ENCODE results near the gene ZGLP1. TPM values are rescaled to one million over a fixed set of nuclear protein-coding genes. Genes with fewer than 3 reads are reported as not detected.
"Not testable (repeated sequence)": the region's sequence is repeated elsewhere in the genome, so short reads cannot be mapped to it uniquely, and the experiment has no call there.

ZGLP1 gene
- total and polyA plus RNA-seq, 2 of the 13 experiments (the other 11 are each of a cell fraction or from before 2014, with no cell fraction given): 2.4 to 3.0 TPM

DNA sequence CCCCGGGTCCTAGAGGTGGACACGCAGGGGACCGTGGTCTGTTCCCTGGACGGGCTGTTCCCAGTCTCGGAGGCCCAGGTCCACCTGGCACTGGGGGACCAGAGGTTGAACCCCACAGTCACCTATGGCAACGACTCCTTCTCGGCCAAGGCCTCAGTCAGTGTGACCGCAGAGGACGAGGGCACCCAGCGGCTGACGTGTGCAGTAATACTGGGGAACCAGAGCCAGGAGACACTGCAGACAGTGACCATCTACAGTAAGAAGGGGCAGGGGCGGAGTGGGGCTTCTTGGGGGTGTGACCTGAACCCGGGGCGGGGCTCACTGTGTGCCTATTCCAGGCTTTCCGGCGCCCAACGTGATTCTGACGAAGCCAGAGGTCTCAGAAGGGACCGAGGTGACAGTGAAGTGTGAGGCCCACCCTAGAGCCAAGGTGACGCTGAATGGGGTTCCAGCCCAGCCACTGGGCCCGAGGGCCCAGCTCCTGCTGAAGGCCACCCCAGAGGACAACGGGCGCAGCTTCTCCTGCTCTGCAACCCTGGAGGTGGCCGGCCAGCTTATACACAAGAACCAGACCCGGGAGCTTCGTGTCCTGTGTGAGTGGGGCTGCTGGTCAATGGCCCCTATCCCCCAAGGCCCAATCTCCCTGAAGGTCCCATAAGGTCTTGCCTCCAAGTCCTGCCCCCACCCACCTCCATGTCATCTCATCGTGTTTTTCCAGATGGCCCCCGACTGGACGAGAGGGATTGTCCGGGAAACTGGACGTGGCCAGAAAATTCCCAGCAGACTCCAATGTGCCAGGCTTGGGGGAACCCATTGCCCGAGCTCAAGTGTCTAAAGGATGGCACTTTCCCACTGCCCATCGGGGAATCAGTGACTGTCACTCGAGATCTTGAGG, 25.3 kb downstream of the ZGLP1 start (continued):
- TF ChIP-seq, protein P1, sequence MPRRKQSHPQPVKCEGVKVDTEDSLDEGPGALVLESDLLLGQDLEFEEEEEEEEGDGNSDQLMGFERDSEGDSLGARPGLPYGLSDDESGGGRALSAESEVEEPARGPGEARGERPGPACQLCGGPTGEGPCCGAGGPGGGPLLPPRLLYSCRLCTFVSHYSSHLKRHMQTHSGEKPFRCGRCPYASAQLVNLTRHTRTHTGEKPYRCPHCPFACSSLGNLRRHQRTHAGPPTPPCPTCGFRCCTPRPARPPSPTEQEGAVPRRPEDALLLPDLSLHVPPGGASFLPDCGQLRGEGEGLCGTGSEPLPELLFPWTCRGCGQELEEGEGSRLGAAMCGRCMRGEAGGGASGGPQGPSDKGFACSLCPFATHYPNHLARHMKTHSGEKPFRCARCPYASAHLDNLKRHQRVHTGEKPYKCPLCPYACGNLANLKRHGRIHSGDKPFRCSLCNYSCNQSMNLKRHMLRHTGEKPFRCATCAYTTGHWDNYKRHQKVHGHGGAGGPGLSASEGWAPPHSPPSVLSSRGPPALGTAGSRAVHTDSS (CRISPR knock-in tag; conservative IDR thresholded peaks at IDR 0.05): no peak
- TF ChIP-seq POLR2A (IDR thresholded peaks at IDR 0.05; ENCODE audit: insufficient read depth in 1 of 2, low read depth in 2 of 2, low read length in 2 of 2) (0 out of 4 replicates have a peak, but pooled peaks of 1 of the 2 experiments have one; percentile 16), ZNF207 (IDR thresholded peaks at IDR 0.05; ENCODE audit: borderline replicate concordance) (no peak), SAFB2 (CRISPR knock-in tag; IDR thresholded peaks at IDR 0.05; ENCODE audit: borderline replicate concordance, low read depth) (no peak)
- TF ChIP-seq, protein P2, sequence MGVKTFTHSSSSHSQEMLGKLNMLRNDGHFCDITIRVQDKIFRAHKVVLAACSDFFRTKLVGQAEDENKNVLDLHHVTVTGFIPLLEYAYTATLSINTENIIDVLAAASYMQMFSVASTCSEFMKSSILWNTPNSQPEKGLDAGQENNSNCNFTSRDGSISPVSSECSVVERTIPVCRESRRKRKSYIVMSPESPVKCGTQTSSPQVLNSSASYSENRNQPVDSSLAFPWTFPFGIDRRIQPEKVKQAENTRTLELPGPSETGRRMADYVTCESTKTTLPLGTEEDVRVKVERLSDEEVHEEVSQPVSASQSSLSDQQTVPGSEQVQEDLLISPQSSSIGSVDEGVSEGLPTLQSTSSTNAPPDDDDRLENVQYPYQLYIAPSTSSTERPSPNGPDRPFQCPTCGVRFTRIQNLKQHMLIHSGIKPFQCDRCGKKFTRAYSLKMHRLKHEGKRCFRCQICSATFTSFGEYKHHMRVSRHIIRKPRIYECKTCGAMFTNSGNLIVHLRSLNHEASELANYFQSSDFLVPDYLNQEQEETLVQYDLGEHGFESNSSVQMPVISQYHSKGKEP (CRISPR knock-in tag; IDR thresholded peaks at IDR 0.05): no peak

DNA sequence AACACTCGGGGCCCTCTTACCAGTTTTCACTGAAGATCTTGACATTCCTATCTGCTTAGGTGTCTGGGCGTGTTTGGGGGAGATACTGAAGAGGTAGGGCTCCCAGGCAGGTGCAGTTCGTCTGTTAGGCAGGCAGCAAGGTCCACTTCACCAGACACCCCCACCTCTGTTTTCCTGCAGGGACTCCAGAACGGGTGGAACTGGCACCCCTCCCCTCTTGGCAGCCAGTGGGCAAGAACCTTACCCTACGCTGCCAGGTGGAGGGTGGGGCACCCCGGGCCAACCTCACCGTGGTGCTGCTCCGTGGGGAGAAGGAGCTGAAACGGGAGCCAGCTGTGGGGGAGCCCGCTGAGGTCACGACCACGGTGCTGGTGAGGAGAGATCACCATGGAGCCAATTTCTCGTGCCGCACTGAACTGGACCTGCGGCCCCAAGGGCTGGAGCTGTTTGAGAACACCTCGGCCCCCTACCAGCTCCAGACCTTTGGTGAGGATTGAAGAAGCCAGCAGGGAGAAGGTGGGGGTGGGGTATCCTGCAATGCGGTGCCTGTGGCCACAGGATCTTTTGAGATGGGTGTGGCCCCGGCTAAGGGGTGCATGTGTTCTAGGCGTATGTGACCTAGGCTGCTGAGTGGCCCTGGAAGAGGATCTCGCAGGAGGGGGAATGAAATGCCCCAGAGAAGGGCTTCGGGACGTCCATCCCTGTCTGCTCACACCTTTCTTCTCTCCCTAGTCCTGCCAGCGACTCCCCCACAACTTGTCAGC, 26.1 kb downstream of the ZGLP1 start:
- no peak overlapping the region for H3K4me3 ChIP-seq (replicated peaks in 1 of 3; ENCODE audit: insufficient read depth in 1 of 3, low read depth in 2 of 3, low read length in 3 of 3)
- H3K9me3 ChIP-seq (ENCODE audit: low read length): no peaks in the 10 kb centered on the region
- intact Hi-C loops (cut with micrococcal nuclease; ENCODE audit: unreplicated experiment): no loop called here
- ChIA-PET POLR2A (interaction anchor here (2.1 kb wide), 1 partner anchor 12 kb away, joined by 9 read pairs; the partner anchor contains the start of gene ICAM1), CTCF (ENCODE audit: low intra/inter-chr PET ratio, low total read pairs) (no interaction called here)
- no peak overlapping the region for H3K4me2 ChIP-seq (ENCODE audit: low read depth, low read length)
- H3K9ac ChIP-seq (ENCODE audit: insufficient read depth, low read depth, low read length): no peak overlapping the region
- peaks cover 24 to 38% of the 10 kb centered on the region in 2 experiments for H3K36me3 ChIP-seq (replicated peaks in 1 of 2; ENCODE audit: control insufficient read depth in 1 of 2, insufficient read depth in 2 of 2, low read length in 2 of 2)
- TF ChIP-seq ZNF557 (CRISPR knock-in tag; IDR thresholded peaks at IDR 0.05) (no peak), AGO1 (IDR thresholded peaks at IDR 0.05; ENCODE audit: low read depth, low read length, poor library complexity, severe bottlenecking) (peak; percentile 21), RBFOX2 (IDR thresholded peaks at IDR 0.05; ENCODE audit: low read depth, low read length) (peak; percentile 66), U2AF1 (optimal IDR thresholded peaks at IDR 0.05; ENCODE audit: low read depth, low read length) (no peak), AGO2 (optimal IDR thresholded peaks at IDR 0.05; ENCODE audit: low read depth, low read length) (peak; percentile 34)
- BruUV-seq (replicated peaks): no TSS peak
- DNase-seq (ENCODE audit: low spot score) (no peak), ATAC-seq (no peak), FAIRE-seq (no peak)
- WGBS (ENCODE audit: low lambda C conversion rate): 96% methylated on average over 17 of the region's 23 CpGs
- H3K79me2 ChIP-seq (ENCODE audit: insufficient read depth, low read length): no peaks in the 10 kb centered on the region
- H3K4me1 ChIP-seq (ENCODE audit: insufficient read depth, low read length): peaks cover 36% of the 10 kb centered on the region
- H4K20me1 ChIP-seq (ENCODE audit: insufficient read depth, low read length): peaks cover 9% of the 10 kb centered on the region; the same call in 1 of the 2 replicates
- no peaks in the 10 kb centered on the region for H3K27me3 ChIP-seq (ENCODE audit: control insufficient read depth in 1 of 2, insufficient read depth in 2 of 2, low read length in 2 of 2)
- no peak overlapping the region for H2AFZ ChIP-seq (ENCODE audit: low read length)
- in situ Hi-C loops (cut with HindIII; ENCODE audit: extremely low pct_ligation_motif_present, low pct_unique_long_range_greater_than_20kb): no loop called here
- no peak overlapping the region for H3K27ac ChIP-seq (ENCODE audit: extremely low read length, insufficient read depth, low read length)

DNA sequence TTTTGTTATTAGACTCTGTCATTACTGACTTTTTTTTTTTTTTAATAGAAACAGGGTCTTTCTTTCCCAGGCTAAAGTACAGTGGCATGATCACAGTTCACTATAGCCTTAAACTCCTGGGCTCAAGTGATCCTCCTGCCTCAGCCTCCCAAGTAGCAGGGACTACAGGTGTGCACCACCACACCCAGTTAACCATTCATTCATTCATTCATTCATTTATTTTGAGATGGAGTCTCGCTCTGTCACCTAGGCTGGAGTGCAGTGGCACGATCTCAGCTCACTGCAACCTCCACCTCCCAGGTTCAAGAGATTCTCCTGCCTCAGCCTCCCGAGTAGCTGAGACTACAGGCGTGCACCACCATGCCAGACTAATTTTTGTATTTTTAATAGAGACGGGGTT, 27.6 kb downstream of the ZGLP1 start:
- H3K79me2 ChIP-seq (ENCODE audit: insufficient read depth, low read length); in situ Hi-C loops (cut with HindIII; ENCODE audit: extremely low pct_ligation_motif_present, low pct_unique_long_range_greater_than_20kb); H3K27me3 ChIP-seq (ENCODE audit: control insufficient read depth in 1 of 2, insufficient read depth in 2 of 2, low read length in 2 of 2); CTCF ChIA-PET (ENCODE audit: low intra/inter-chr PET ratio, low total read pairs); H4K20me1 ChIP-seq (ENCODE audit: insufficient read depth, low read length); BruUV-seq (replicated peaks); ATAC-seq; H3K4me3 ChIP-seq (replicated peaks in 1 of 3; ENCODE audit: insufficient read depth in 1 of 3, low read depth in 2 of 3, low read length in 3 of 3); H3K4me2 ChIP-seq (ENCODE audit: low read depth, low read length); H3K9me3 ChIP-seq (ENCODE audit: low read length); POLR2A ChIA-PET; FAIRE-seq; H3K9ac ChIP-seq (ENCODE audit: insufficient read depth, low read depth, low read length); H2AFZ ChIP-seq (ENCODE audit: low read length); DNase-seq (ENCODE audit: low spot score); intact Hi-C loops (cut with micrococcal nuclease; ENCODE audit: unreplicated experiment); H3K27ac ChIP-seq (ENCODE audit: extremely low read length, insufficient read depth, low read length): not testable (repeated sequence)
- WGBS (ENCODE audit: low lambda C conversion rate): 95% methylated on average over 5 of the region's 5 CpGs
- peaks cover 24 to 48% of the 10 kb centered on the region in 2 experiments for H3K36me3 ChIP-seq (replicated peaks in 1 of 2; ENCODE audit: control insufficient read depth in 1 of 2, insufficient read depth in 2 of 2, low read length in 2 of 2)
- H3K4me1 ChIP-seq (ENCODE audit: insufficient read depth, low read length): peaks cover 21% of the 10 kb centered on the region

Measured in HepG2 (cell line).